DND-41 (cell line): ENCODE measurements around the gene PARVA.

Source experiments
- EZH2 ChIP-seq: IDR thresholded peaks from 3 replicates; pipeline ENCODE4 v1.6.1; 2012; ENCODE audit warnings: borderline replicate concordance, low read depth, mild to moderate bottlenecking, moderate library complexity, low read length, inconsistent platforms; ENCODE audit not compliant: severe bottlenecking
- TF ChIP-seq, protein P1 (sequence below): IDR thresholded peaks from 2 replicates; pipeline ENCODE4 v1.5.1; 2012; ENCODE audit warnings: borderline replicate concordance, low read length, moderate library complexity, mild to moderate bottlenecking; ENCODE audit not compliant: poor library complexity, severe bottlenecking; ENCODE audit errors: extremely low read depth

DNA sequence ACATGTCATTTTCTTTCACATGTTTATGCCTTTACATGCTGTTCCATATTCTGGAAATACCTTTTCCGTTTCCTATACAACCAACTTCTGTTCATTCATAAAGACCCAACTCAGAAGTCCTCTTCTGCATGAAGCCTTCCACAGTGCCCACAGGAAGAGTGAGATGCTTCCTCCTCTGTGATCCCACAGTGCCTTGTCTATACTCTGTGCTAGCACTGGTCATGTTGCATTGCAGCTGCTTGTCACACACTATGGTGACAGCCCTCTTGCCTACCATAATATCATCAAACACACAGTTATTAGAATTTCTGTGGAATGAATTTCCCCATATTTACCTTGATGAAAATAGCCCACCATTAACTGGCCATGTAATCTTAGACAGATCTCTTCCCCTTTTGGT lies 8.9 kb downstream of the PARVA start:
- TF ChIP-seq, protein P1, sequence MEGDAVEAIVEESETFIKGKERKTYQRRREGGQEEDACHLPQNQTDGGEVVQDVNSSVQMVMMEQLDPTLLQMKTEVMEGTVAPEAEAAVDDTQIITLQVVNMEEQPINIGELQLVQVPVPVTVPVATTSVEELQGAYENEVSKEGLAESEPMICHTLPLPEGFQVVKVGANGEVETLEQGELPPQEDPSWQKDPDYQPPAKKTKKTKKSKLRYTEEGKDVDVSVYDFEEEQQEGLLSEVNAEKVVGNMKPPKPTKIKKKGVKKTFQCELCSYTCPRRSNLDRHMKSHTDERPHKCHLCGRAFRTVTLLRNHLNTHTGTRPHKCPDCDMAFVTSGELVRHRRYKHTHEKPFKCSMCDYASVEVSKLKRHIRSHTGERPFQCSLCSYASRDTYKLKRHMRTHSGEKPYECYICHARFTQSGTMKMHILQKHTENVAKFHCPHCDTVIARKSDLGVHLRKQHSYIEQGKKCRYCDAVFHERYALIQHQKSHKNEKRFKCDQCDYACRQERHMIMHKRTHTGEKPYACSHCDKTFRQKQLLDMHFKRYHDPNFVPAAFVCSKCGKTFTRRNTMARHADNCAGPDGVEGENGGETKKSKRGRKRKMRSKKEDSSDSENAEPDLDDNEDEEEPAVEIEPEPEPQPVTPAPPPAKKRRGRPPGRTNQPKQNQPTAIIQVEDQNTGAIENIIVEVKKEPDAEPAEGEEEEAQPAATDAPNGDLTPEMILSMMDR = no peak
- TF ChIP-seq EZH2 = no peak
